ENCODE measurements around the gene ZNF488.
"Not testable (repeated sequence)": the region's sequence is repeated elsewhere in the genome, so short reads cannot be mapped to it uniquely, and the experiment has no call there.

ZNF488 gene

DNA sequence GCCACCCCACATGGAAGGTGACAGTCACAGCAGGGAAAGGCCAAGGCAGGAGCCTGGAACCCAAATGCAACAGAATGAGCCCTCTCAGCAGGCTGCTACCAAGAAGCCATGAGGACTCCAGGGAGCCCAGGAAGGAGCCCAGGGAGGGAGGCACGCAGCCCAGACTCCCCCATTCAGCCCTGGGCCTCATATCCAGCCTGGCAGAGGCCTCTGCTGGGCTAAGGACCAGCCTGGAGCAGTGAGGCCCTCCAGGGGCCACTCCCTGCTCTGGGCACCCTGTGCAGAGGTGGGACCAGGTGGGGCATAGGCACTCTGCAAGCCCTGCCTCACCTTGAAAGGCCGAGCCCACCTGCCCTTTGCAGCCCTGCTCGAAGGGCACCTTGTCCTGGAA, 25.8 kb upstream of the ZNF488 start:
- DNase-seq (ENCODE audit: low spot score) = no peak

DNA sequence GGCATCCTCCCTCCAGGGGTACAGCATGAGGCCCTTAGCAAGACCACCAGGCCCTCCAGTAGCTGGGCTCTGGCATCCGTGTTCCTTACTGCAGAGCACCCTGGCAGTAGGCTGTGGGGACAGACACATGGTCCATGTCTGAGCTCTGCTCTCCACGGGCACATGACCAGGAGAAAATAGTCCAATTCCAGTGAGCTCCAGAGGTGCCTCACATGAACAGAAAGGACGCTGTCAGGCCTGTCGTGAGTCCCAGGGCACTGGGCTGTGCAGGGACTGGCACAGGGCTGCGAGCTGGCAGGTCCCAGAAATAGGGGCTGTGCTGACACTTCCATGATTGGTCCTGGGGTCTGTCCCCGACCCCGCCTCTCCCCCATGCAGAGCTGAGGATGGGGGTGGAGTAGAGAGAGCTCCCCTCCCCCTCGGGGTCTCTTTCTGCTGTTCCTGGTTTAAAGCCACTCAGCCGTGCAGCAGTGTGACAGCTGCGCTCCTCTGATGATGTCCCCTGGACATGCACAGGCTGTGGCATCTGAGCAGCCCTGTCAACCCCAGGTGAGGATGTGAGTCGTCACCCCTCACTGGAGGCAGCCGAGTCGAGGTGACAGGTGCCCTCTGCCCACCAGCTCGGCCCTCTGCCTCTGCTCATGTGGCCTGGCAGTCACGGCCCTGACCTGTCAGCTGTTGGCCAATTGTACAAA, 25.2 kb upstream of the ZNF488 start:
- no peak for DNase-seq (ENCODE audit: low spot score)

DNA sequence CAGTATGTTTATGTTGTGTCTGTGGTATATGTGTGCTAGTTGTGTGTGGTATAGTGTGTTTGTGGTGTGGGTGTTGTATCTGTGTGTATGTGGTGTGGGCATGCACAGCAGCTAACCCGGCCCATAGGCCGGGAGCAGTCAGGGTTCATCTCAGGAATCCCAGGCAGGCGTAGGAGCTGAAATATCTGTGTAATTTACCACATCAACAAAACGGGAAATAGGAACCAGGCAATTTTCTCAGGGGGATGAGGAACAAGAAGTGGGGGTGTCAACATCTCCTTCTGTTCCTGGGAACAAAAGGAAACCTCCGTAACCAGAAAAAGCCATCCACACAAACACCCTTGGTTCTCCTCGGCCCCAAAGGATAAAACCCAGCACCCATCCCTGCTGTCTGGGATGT, 24.5 kb upstream of the ZNF488 start:
- DNase-seq (ENCODE audit: low spot score) = no peak

GRCh38 chr10:47406870-47407691, 23.0 kb upstream of the ZNF488 start:
- DNase-seq (ENCODE audit: low spot score) = no peak

- no peak for DNase-seq (ENCODE audit: low spot score)
Observed at GRCh38 chr10:47406548-47406869, 22.4 kb upstream of the ZNF488 start.

GRCh38 chr10:47405857-47406547, 21.9 kb upstream of the ZNF488 start:
- DNase-seq (ENCODE audit: low spot score) = no peak

- DNase-seq (ENCODE audit: low spot score) = no peak
Observed at GRCh38 chr10:47404937-47405336, 20.8 kb upstream of the ZNF488 start.

DNA sequence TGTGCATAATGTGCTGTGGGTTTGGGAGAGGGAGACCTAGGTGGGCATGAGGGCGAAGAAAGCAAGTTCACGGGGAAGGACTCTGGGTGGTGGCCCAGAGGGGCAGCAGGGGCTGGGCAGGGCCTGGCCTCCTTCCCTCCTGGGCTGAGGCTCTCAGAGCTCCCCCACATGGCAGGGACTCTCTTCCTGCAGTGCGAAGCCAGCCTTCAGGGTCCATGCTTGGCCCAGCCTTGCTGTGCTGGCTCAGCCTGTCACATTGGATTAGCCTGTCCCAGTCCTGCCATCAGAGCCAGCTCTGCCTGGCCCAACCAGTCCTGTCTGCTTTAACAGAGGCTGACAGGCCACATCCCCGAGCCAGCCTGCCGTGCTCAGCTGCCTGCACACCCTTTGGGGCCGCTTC, 20.4 kb upstream of the ZNF488 start:
- DNase-seq (ENCODE audit: low spot score) = no peak

- no peak for DNase-seq (ENCODE audit: low spot score)
Observed at GRCh38 chr10:47403446-47404318, 19.6 kb upstream of the ZNF488 start.

GRCh38 chr10:47402641-47403301, 18.7 kb upstream of the ZNF488 start:
- no peak for DNase-seq (ENCODE audit: low spot score)

- no peak for DNase-seq (ENCODE audit: low spot score)
Observed at GRCh38 chr10:47401874-47402640, 18.0 kb upstream of the ZNF488 start.

DNA sequence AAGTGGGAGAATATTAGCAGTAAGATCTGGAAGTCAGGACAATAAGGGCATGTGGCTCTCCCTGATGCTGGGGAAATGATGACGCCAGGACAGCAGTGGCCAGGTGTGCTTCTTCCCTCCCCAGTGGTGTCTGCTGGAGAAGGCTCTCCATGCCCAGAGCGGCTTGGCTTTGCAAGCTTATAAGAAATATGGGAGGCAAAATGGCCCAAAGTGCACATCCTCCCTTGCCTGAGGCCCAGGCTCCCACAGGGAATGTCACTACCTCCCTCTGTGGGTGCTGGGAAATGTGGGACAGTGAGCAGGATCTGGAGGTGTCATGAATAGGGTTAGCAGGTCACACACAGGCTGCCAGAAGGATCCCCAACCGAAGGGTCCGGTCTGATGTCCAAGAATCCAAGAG, 17.1 kb upstream of the ZNF488 start:
- DNase-seq (ENCODE audit: low spot score) = no peak

DNA sequence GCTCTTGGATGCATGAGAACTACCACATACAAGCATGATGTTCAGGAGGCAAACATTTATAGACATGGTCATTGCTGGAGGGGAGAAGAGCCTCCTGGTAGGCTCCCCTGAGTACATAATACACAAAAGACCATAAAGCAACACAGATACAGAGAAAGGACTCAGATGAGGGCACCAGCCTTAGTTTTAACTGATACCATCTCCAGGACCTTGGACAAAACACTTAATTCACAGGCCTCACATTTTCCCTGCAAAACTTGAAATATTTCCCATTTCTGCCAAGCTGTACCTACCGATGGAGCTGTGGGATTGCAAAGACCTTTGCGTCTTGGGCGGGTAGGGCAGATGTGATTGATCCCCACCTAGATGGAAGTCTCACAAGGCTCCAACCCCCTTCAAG, 16.7 kb upstream of the ZNF488 start:
- no peak for DNase-seq (ENCODE audit: low spot score)

- no peak for DNase-seq (ENCODE audit: low spot score)
Observed at GRCh38 chr10:47400251-47400650, 16.2 kb upstream of the ZNF488 start.

GRCh38 chr10:47397256-47397655, 13.2 kb upstream of the ZNF488 start:
- DNase-seq (ENCODE audit: low spot score) = no peak

DNA sequence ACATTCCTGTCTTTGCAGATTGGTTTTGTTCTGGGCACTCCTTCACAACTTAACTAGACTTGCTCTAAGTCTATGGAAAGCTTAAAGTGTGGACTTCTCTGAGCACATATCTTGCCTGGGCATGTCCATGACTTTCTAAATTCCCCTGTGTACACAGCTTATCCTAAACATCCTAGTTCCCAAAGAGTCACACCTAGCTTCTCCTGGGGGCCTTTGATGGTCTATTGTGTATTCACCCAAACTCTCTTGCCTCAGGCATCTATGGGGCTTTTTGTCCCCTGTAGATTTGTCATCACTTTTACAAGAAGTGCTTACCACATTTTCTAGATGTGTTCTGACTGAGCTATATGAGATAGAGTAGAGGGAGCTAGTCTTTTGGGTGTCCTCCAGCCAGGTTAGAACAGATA, 12.2 kb upstream of the ZNF488 start:
- DNase-seq (ENCODE audit: low spot score) = no peak

DNA sequence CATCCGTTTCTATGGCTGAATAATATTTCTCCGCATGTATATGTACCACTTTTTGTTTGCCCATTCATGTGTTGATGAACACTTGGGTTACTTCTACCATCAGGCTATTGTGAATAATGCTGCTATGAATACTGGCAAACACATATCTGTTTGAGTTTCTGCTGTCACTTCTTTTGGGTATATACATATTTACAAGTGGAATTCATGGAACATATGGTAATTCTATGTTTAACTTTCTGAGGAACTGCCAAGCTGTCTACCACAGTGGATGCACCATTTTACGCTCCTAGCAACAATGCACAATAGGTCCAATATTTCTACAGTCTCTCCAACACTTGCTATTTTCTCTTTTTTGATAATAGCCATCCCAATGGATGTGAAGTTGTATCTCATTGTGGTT, 5.5 kb upstream of the ZNF488 start:
- no peak for DNase-seq (ENCODE audit: low spot score)

- no peak for DNase-seq (ENCODE audit: low spot score)
Observed at GRCh38 chr10:47388879-47389278, 4.8 kb upstream of the ZNF488 start.

GRCh38 chr10:47386104-47386503, 2.0 kb upstream of the ZNF488 start:
- DNase-seq (ENCODE audit: low spot score) = not testable (repeated sequence)

GRCh38 chr10:47383261-47384147, 589 bp downstream of the ZNF488 start:
- DNase-seq (ENCODE audit: low spot score) = no peak
